Measurements from ENCODE around the gene RASD1. TPM values are rescaled to one million over a fixed set of nuclear protein-coding genes. Genes with fewer than 3 reads are reported as not detected.

RASD1 gene
- total RNA-seq, 1 experiment from 2014 or later = 0.30 TPM

DNA sequence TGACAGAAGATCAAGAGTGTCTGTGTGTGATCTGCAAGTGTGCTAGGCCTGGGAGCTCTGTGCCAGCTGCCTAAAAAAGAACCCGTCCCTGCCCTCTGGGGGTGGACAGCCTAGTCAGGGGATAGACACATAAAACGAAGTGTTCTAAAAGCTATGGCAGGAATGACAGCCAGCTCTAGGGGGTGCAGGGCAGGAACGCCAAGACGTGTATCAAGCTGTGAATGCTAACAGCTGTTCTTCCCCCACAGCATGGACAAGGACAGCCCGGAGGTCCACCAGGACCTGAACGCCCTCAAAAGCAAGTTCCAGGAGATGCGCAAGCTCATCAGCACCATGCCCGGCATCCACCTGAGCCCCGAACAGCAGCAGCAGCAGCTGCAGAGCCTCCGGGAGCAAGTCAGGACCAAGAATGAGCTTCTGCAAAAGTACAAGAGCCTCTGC is 5.1 kb downstream of the RASD1 start:
- Histone ChIP-seq H4K20me1 (ENCODE audit: insufficient read depth) (no peaks in the 10 kb centered on the region), H3K27ac (ENCODE audit: low read depth, low read length) (no peak overlapping the region), H3K4me2 (ENCODE audit: low read length) (no peak overlapping the region), H3K4me3 (replicated peaks in 1 of 2; ENCODE audit: low read depth in 1 of 2, low read length in 2 of 2) (no peak overlapping the region), H3K36me3 (ENCODE audit: control insufficient read depth in 1 of 2, insufficient read depth in 2 of 2, low read length in 2 of 2) (peaks cover 3 to 23% of the 10 kb centered on the region in 2 experiments; a peak in 3 of 4 replicates), H3K27me3 (ENCODE audit: insufficient read depth, low read length) (no peaks in the 10 kb centered on the region), H3K9ac (ENCODE audit: low read length) (no peak overlapping the region), H3K9me3 (ENCODE audit: control insufficient read depth in 1 of 2, insufficient read depth in 1 of 2, low read depth in 1 of 2, low read length in 2 of 2) (no peaks in the 10 kb centered on the region), H3K9me2 (ENCODE audit: insufficient read depth) (no peaks in the 10 kb centered on the region), H2AFZ (ENCODE audit: low read depth, low read length, poor library complexity, severe bottlenecking) (no peak overlapping the region), H3K79me2 (ENCODE audit: insufficient read depth, low read length) (peaks cover 22% of the 10 kb centered on the region), H3K4me1 (ENCODE audit: control insufficient read depth in 1 of 2, insufficient read depth in 2 of 2, low read length in 2 of 2) (peaks cover 0 to 2% of the 10 kb centered on the region in 2 experiments; a peak in 2 of 4 replicates)
- TF ChIP-seq YY1 (IDR thresholded peaks at IDR 0.05; ENCODE audit: extremely low read depth, insufficient replicate concordance, low read depth, low read length) (no peak), ZFX (IDR thresholded peaks at IDR 0.05) (no peak)
- TF ChIP-seq, protein P1, sequence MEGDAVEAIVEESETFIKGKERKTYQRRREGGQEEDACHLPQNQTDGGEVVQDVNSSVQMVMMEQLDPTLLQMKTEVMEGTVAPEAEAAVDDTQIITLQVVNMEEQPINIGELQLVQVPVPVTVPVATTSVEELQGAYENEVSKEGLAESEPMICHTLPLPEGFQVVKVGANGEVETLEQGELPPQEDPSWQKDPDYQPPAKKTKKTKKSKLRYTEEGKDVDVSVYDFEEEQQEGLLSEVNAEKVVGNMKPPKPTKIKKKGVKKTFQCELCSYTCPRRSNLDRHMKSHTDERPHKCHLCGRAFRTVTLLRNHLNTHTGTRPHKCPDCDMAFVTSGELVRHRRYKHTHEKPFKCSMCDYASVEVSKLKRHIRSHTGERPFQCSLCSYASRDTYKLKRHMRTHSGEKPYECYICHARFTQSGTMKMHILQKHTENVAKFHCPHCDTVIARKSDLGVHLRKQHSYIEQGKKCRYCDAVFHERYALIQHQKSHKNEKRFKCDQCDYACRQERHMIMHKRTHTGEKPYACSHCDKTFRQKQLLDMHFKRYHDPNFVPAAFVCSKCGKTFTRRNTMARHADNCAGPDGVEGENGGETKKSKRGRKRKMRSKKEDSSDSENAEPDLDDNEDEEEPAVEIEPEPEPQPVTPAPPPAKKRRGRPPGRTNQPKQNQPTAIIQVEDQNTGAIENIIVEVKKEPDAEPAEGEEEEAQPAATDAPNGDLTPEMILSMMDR (IDR thresholded peaks at IDR 0.05 in 2 of 3, conservative IDR thresholded peaks at IDR 0.05 in 1 of 3; ENCODE audit: borderline replicate concordance in 1 of 3, insufficient read depth in 1 of 3, low read depth in 2 of 3, low read length in 2 of 3) = no peak
- DNase-seq (ENCODE audit: low read depth, low spot score) (no peak), ATAC-seq (no peak)
- intact Hi-C loops (cut with micrococcal nuclease) = no loop called here
- CTCF ChIA-PET = no interaction called here
- BruUV-seq (replicated peaks) = no TSS peak
- POLR2A ChIA-PET = no interaction called here
- RAD21 ChIA-PET (ENCODE audit: low non-redundant PET in 1 of 2, low total read pairs in 2 of 2, uncharacterized antibody in 2 of 2, unreplicated experiment in 2 of 2) = no interaction called here

DNA sequence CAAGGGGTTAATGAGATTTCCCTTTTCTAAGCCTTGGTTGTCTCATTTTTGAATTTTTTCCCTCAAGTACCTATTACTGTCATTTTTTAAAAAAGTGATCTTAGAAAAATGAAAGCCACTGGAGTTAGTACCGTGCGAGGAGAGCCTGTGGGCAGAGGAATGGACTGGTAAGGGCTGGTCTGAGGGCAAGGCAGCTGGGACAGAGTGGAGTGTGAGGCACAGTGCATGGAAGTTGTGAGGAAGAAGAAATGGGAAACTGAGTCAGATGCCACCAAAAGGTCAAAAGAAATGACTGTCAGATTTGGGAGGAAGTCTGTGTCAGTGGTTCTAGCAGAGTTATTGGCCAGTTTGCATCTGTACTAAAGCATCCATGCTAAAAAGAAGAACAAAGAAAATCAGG is 8.2 kb downstream of the RASD1 start:
- Histone ChIP-seq H2AFZ (ENCODE audit: low read depth, low read length, poor library complexity, severe bottlenecking) (no peak overlapping the region), H3K27me3 (ENCODE audit: insufficient read depth, low read length) (no peaks in the 10 kb centered on the region), H3K4me3 (replicated peaks in 1 of 2; ENCODE audit: low read depth in 1 of 2, low read length in 2 of 2) (no peak overlapping the region), H3K9me2 (ENCODE audit: insufficient read depth) (no peaks in the 10 kb centered on the region), H3K4me1 (ENCODE audit: control insufficient read depth in 1 of 2, insufficient read depth in 2 of 2, low read length in 2 of 2) (peaks cover 0 to 8% of the 10 kb centered on the region in 2 experiments; a peak in 2 of 4 replicates), H3K36me3 (ENCODE audit: control insufficient read depth in 1 of 2, insufficient read depth in 2 of 2, low read length in 2 of 2) (peaks cover 3 to 23% of the 10 kb centered on the region in 2 experiments; a peak in 3 of 4 replicates), H4K20me1 (ENCODE audit: insufficient read depth) (no peaks in the 10 kb centered on the region), H3K79me2 (ENCODE audit: insufficient read depth, low read length) (peaks cover 51% of the 10 kb centered on the region), H3K9ac (ENCODE audit: low read length) (no peak overlapping the region), H3K4me2 (ENCODE audit: low read length) (no peak overlapping the region), H3K9me3 (ENCODE audit: control insufficient read depth in 1 of 2, insufficient read depth in 1 of 2, low read depth in 1 of 2, low read length in 2 of 2) (no peaks in the 10 kb centered on the region), H3K27ac (ENCODE audit: low read depth, low read length) (no peak overlapping the region)
- RAD21 ChIA-PET (ENCODE audit: low non-redundant PET in 1 of 2, low total read pairs in 2 of 2, uncharacterized antibody in 2 of 2, unreplicated experiment in 2 of 2) = no interaction called here
- ATAC-seq = no peak
- intact Hi-C loops (cut with micrococcal nuclease) = no loop called here
- POLR2A ChIA-PET = no interaction called here
- CTCF ChIA-PET = no interaction called here
- TF ChIP-seq EZH2 (IDR thresholded peaks at IDR 0.05) (no peak), CEBPB (IDR thresholded peaks at IDR 0.05; ENCODE audit: low read depth) (no peak), FOSL1 (IDR thresholded peaks at IDR 0.05; ENCODE audit: low read depth) (no peak), JUND (IDR thresholded peaks at IDR 0.05) (no peak), SRF (IDR thresholded peaks at IDR 0.05; ENCODE audit: low read depth) (no peak), YY1 (IDR thresholded peaks at IDR 0.05; ENCODE audit: extremely low read depth, insufficient replicate concordance, low read depth, low read length) (no peak), POLR2AphosphoS5 (IDR thresholded peaks at IDR 0.05; ENCODE audit: low read depth, low read length) (no peak)
- TF ChIP-seq, protein P2, sequence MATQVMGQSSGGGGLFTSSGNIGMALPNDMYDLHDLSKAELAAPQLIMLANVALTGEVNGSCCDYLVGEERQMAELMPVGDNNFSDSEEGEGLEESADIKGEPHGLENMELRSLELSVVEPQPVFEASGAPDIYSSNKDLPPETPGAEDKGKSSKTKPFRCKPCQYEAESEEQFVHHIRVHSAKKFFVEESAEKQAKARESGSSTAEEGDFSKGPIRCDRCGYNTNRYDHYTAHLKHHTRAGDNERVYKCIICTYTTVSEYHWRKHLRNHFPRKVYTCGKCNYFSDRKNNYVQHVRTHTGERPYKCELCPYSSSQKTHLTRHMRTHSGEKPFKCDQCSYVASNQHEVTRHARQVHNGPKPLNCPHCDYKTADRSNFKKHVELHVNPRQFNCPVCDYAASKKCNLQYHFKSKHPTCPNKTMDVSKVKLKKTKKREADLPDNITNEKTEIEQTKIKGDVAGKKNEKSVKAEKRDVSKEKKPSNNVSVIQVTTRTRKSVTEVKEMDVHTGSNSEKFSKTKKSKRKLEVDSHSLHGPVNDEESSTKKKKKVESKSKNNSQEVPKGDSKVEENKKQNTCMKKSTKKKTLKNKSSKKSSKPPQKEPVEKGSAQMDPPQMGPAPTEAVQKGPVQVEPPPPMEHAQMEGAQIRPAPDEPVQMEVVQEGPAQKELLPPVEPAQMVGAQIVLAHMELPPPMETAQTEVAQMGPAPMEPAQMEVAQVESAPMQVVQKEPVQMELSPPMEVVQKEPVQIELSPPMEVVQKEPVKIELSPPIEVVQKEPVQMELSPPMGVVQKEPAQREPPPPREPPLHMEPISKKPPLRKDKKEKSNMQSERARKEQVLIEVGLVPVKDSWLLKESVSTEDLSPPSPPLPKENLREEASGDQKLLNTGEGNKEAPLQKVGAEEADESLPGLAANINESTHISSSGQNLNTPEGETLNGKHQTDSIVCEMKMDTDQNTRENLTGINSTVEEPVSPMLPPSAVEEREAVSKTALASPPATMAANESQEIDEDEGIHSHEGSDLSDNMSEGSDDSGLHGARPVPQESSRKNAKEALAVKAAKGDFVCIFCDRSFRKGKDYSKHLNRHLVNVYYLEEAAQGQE (IDR thresholded peaks at IDR 0.05; ENCODE audit: low read depth) = no peak
- TF ChIP-seq, protein P3, sequence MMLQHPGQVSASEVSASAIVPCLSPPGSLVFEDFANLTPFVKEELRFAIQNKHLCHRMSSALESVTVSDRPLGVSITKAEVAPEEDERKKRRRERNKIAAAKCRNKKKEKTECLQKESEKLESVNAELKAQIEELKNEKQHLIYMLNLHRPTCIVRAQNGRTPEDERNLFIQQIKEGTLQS (IDR thresholded peaks at IDR 0.05) = no peak
- no TSS peak for BruUV-seq (replicated peaks)
- DNase-seq (ENCODE audit: low read depth, low spot score) = no peak

All from HCT116 (cell line).